GM10248 (cell line): ENCODE data around the gene PTK7.

ENCODE experiments used
- CTCF ChIA-PET: fragments of 300-600 bp; sonication (Branson Sonifier 250); formaldehyde crosslinking; extraction: SDS; loops from one replicate; lab custom pipeline; 2021; ENCODE audit warnings: antibody characterized with exemption; lab: Yijun Ruan, JAX
- POLR2A ChIA-PET: fragments of 350-650 bp; sonication (Branson Sonifier 250); formaldehyde crosslinking; extraction: SDS; loops from one replicate; lab custom pipeline; 2020; ENCODE audit warnings: antibody characterized with exemption; lab: Yijun Ruan, JAX
- DNase-seq: peaks from one replicate; pipeline ENCODE4 v3.0.0; 2012; ENCODE audit errors: extremely low spot score
- TF ChIP-seq, protein P1 (sequence below): IDR thresholded peaks from 2 replicates; pipeline ENCODE4 v1.5.1; 2012; ENCODE audit warnings: mild to moderate bottlenecking, low read depth; ENCODE audit errors: extremely low read depth, missing control alignments, control extremely low read depth

PTK7 gene

GRCh38 chr6:43207286-43207685, 131.2 kb downstream of the PTK7 start:
- POLR2A ChIA-PET = no interaction called here
- no peak for DNase-seq
- CTCF ChIA-PET = no interaction called here

More at GRCh38 chr6:43207286-43207685, 131.2 kb downstream of the PTK7 start:
- TF ChIP-seq, protein P1, sequence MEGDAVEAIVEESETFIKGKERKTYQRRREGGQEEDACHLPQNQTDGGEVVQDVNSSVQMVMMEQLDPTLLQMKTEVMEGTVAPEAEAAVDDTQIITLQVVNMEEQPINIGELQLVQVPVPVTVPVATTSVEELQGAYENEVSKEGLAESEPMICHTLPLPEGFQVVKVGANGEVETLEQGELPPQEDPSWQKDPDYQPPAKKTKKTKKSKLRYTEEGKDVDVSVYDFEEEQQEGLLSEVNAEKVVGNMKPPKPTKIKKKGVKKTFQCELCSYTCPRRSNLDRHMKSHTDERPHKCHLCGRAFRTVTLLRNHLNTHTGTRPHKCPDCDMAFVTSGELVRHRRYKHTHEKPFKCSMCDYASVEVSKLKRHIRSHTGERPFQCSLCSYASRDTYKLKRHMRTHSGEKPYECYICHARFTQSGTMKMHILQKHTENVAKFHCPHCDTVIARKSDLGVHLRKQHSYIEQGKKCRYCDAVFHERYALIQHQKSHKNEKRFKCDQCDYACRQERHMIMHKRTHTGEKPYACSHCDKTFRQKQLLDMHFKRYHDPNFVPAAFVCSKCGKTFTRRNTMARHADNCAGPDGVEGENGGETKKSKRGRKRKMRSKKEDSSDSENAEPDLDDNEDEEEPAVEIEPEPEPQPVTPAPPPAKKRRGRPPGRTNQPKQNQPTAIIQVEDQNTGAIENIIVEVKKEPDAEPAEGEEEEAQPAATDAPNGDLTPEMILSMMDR = no peak
